CD4-positive, alpha-beta T cell treated with Interleukin-4 for 1 hour (primary cell): ENCODE measurements around the gene CCR6.
"Not testable (repeated sequence)": the region's sequence is repeated elsewhere in the genome, so short reads cannot be mapped to it uniquely, and the experiment has no call there.

Experiments
- DNase-seq, 2 donors: peaks; one replicate each; pipeline ENCODE4 v3.0.0-alpha.2; 2020 to 2022

The CCR6 gene

GRCh38 chr6:167178896-167179655, 56.2 kb downstream of the CCR6 start:
- not testable (repeated sequence) for DNase-seq

- not testable (repeated sequence) for DNase-seq
These were observed 57.2 kb downstream of the CCR6 start for GRCh38 chr6:167180086-167180485.

- DNase-seq, result not testable (repeated sequence)
These were observed 58.5 kb downstream of the CCR6 start for GRCh38 chr6:167181351-167181750.

- DNase-seq, result not testable (repeated sequence)
These were observed 60.0 kb downstream of the CCR6 start for GRCh38 chr6:167182913-167183314.

- DNase-seq, result not testable (repeated sequence)
These were observed 62.2 kb downstream of the CCR6 start for GRCh38 chr6:167185101-167185500.

GRCh38 chr6:167187275-167187674, 64.4 kb downstream of the CCR6 start:
- DNase-seq, result not testable (repeated sequence)
